Endothelial cell (in vitro differentiated cells): ENCODE data around the gene CCNG2. TPM values are rescaled to one million over a fixed set of nuclear protein-coding genes. Genes with fewer than 3 reads are reported as not detected.

Experiments used
- DNase-seq: peaks from one replicate; pipeline ENCODE4 v3.0.0; 2021; ENCODE audit warnings: low spot score
- H3K27ac Mint-ChIP-seq: one replicate; pipeline ENCODE4 v1.8.0; 2021; ENCODE audit warnings: mixed read lengths, inconsistent platforms; ENCODE audit not compliant: unreplicated experiment
- H3K27me3 Mint-ChIP-seq: one replicate; pipeline ENCODE4 v1.8.0; 2021; ENCODE audit warnings: mild to moderate bottlenecking, moderate library complexity, mixed read lengths, inconsistent platforms; ENCODE audit not compliant: unreplicated experiment
- H3K36me3 Mint-ChIP-seq: one replicate; pipeline ENCODE4 v1.8.0; 2021; ENCODE audit warnings: mild to moderate bottlenecking, low read depth, mixed read lengths, inconsistent platforms; ENCODE audit not compliant: unreplicated experiment
- H3K4me1 Mint-ChIP-seq: one replicate; pipeline ENCODE4 v1.8.0; 2021; ENCODE audit warnings: mild to moderate bottlenecking, mixed read lengths, inconsistent platforms; ENCODE audit not compliant: unreplicated experiment
- H3K4me3 Mint-ChIP-seq: one replicate; pipeline ENCODE4 v1.8.0; 2021; ENCODE audit warnings: mild to moderate bottlenecking, mixed read lengths, inconsistent platforms; ENCODE audit not compliant: unreplicated experiment
- H3K9me3 Mint-ChIP-seq: one replicate; pipeline ENCODE4 v1.8.0; 2021; ENCODE audit warnings: mixed read lengths, inconsistent platforms; ENCODE audit not compliant: unreplicated experiment
- long read RNA-seq: library from polyadenylated mRNA; unstranded; transcript quantifications from one replicate; pipeline ENCODE4 v2.0.0, GENCODE V29; 2020; ENCODE audit not compliant: unreplicated experiment
- total RNA-seq: library from RNA; stranded (reverse); fragmentation: NEBNext Ultra II Directional; extraction: Animal tissue kit (Norgen Biotek cat#: 25700); gene quantifications from one replicate; pipeline ENCODE4 v1.2.1, GENCODE V29; 2021; ENCODE audit not compliant: unreplicated experiment
- TF ChIP-seq, protein P1 (sequence below): fragments of 200-600 bp; sonication (generic); IDR thresholded peaks from one replicate; pipeline ENCODE4 v1.5.0; 2021; ENCODE audit warnings: antibody characterized with exemption; ENCODE audit not compliant: unreplicated experiment

The CCNG2 gene, protein sequence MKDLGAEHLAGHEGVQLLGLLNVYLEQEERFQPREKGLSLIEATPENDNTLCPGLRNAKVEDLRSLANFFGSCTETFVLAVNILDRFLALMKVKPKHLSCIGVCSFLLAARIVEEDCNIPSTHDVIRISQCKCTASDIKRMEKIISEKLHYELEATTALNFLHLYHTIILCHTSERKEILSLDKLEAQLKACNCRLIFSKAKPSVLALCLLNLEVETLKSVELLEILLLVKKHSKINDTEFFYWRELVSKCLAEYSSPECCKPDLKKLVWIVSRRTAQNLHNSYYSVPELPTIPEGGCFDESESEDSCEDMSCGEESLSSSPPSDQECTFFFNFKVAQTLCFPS
- total RNA-seq, result 67.0 TPM
- long read RNA-seq, full-length matches to known transcripts, result 10 of 10 reads
- long read RNA-seq, partial matches to known transcripts, result 0 of 10 reads
- long read RNA-seq, other reads (novel, unspliced or antisense), result 0 of 10 reads

DNA sequence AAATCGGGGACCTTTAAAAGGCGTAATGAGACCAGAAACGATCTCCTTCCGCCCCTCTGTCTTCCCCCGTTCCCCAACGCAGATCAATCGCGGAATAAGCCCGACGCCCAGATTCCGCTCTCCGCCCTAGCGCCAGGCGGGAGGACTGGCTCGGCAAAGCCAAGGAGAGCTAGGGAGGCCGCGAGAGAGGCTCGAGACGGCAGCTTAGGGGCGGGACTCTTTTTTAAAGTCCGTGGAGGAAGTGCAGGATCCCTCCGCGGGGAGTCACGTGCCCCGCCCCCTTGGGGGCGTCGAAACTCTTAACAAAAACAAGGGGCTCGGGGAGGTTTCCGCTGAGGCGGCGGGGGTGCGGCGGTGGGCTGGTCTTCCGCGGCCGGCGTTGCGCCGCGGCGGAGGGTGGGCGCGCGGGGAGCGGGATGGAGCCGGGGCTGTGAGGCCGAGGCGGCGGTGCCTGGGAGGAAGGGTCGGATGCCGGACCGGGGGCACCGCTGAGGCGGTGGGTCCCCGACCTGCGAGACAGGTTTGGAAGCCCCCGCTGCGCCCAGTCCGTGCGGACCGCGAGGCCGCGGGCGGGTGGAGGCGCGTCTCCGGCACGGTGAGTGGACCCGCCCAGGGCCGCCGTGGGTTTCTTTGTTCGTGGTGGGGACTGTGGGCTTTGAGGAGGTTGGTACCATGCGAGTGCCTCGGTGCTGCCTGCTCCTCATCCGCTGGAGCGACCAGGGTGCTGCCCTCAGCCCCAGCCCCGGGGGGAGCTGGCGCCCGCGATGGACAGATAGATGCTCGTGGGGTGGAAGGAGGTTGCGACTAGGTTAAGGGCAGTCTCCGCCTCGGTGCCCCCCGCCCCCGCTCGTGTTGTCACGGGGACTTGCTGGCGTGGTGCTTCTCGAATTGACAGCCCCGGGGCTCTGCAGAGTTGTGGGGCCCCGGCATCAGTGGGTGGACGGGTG is at the start of gene CCNG2:
Gene CCNG2 (plus strand): TSS at position 296 of the 947 bp plus-strand sequence. CDS start 1,326 bp downstream, outside the sequence.
- Mint-ChIP-seq H3K36me3 (peaks cover 18% of the 10 kb centered on the region), H3K9me3 (no peaks in the 10 kb centered on the region), H3K4me3 (peak within 1 kb of the TSS; percentile 99), H3K4me1 (peaks cover 44% of the 10 kb centered on the region), H3K27me3 (peaks cover 8% of the 10 kb centered on the region), H3K27ac (peak within 1 kb of the TSS; percentile 100)
- TF ChIP-seq, protein P1, sequence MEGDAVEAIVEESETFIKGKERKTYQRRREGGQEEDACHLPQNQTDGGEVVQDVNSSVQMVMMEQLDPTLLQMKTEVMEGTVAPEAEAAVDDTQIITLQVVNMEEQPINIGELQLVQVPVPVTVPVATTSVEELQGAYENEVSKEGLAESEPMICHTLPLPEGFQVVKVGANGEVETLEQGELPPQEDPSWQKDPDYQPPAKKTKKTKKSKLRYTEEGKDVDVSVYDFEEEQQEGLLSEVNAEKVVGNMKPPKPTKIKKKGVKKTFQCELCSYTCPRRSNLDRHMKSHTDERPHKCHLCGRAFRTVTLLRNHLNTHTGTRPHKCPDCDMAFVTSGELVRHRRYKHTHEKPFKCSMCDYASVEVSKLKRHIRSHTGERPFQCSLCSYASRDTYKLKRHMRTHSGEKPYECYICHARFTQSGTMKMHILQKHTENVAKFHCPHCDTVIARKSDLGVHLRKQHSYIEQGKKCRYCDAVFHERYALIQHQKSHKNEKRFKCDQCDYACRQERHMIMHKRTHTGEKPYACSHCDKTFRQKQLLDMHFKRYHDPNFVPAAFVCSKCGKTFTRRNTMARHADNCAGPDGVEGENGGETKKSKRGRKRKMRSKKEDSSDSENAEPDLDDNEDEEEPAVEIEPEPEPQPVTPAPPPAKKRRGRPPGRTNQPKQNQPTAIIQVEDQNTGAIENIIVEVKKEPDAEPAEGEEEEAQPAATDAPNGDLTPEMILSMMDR, result no peak
- DNase-seq, result peak; percentile 86

DNA sequence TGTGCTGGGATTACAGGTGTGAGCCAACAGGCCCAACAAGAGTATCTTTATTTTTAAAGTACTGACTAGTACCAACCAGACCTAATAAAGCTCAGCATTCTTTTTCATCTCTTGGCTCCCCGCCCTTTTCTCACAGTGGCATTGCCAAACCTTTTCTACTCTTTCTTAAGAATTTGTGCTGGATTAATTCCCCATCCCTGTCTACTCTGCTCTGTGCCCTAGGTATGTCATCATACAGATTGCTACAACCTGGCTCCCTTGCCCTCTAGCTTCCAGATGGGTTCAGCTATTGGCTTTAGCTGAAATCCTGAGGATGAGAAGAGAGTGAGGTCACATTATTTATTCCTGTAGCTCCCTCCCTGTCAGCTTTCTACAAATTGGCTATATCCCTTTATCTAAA is 46.3 kb upstream of the CCNG2 start:
- H3K4me1 Mint-ChIP-seq, result no peaks in the 10 kb centered on the region
- DNase-seq, result no peak

DNA sequence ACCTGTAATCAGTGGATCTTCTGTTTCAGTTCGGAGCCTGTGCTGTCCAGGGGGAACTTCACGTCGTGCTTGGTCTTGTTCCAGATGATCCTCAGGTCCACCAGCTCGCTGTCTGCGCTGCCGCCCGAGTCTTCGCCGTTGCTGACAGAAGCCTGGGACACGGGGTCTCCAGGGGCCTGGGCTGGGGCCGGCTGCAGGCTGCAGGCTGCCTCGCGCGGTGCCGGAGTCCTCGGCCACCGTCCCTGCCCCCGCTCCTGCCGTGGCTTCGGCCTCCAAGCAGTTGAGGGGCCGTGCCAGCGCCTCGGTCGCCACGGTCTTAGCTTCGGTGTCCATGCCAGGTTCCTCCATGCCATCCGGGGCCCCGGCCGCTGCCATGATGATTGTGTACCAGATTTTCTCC is 43.9 kb upstream of the CCNG2 start:
- Mint-ChIP-seq H3K4me1 (no peaks in the 10 kb centered on the region), H3K9me3 (no peaks in the 10 kb centered on the region), H3K36me3 (no peaks in the 10 kb centered on the region), H3K27me3 (peaks cover 1% of the 10 kb centered on the region), H3K27ac (no peak overlapping the region), H3K4me3 (no peak overlapping the region)
- TF ChIP-seq, protein P1, result no peak
- no peak for DNase-seq

More for the DNA sequence above, 46.3 kb upstream of the CCNG2 start:
- H3K4me3 Mint-ChIP-seq, result no peak overlapping the region
- H3K36me3 Mint-ChIP-seq, result no peaks in the 10 kb centered on the region
- no peak overlapping the region for H3K27ac Mint-ChIP-seq
- TF ChIP-seq, protein P1, result no peak
- no peaks in the 10 kb centered on the region for H3K9me3 Mint-ChIP-seq
- peaks cover 3% of the 10 kb centered on the region for H3K27me3 Mint-ChIP-seq

DNA sequence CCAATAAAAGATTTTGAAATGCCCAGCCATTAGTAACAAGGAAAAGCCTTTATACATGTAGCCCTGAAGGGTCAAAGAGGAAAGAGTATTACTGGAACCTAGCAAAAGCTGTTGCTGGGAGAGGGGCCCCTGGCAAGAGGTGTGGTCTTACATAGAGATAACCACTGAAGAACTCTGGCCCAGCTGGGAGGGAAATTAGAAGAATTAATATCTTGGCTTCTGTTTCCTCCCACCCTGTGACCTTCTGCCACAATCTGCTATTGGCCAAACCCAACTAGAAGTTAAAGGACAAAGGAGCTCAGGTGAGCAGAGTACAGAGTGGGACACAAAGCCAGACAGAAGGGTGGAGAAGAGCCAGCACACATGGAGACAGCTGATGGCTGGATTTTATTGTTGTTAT is 39.3 kb upstream of the CCNG2 start:
- Mint-ChIP-seq H3K27me3 (no peaks in the 10 kb centered on the region), H3K36me3 (no peaks in the 10 kb centered on the region), H3K4me3 (no peak overlapping the region), H3K4me1 (no peaks in the 10 kb centered on the region), H3K9me3 (no peaks in the 10 kb centered on the region), H3K27ac (no peak overlapping the region)
- no peak for DNase-seq
- TF ChIP-seq, protein P1, result no peak
